IMR-90 (cell line): ENCODE measurements around the gene FSTL5. TPM values are rescaled to one million over a fixed set of nuclear protein-coding genes. Genes with fewer than 3 reads are reported as not detected.

ENCODE experiments used
- ATAC-seq: fragments of 200-7000 bp; cut with Tn5 transposase; 2 replicates; pipeline ENCODE4 v1.9.1; 2020; ENCODE audit warnings: low read depth, mild to moderate bottlenecking, moderate library complexity
- BruUV-seq: library from RNA; stranded (reverse); fragments of 400-500 nt; replicated peaks from 2 replicates; lab custom pipeline; 2021; lab: Mats Ljungman, UMichigan
- CTCF ChIA-PET: fragments of 300-600 bp; formaldehyde crosslinking; extraction: SDS; loops from one replicate; lab custom pipeline; 2021; ENCODE audit warnings: antibody characterized with exemption; lab: Yijun Ruan, JAX
- POLR2A ChIA-PET: fragments of 300-600 bp; sonication (Branson Sonifier 250); formaldehyde crosslinking; loops from one replicate; lab custom pipeline; 2022; ENCODE audit warnings: antibody characterized with exemption; ENCODE audit not compliant: unreplicated experiment; lab: Charles Lee
- DNase-seq: peaks from one replicate; pipeline ENCODE4 v3.0.0; 2013
- H2AFZ ChIP-seq: replicated peaks from 2 replicates; pipeline ENCODE3; 2013; ENCODE audit warnings: low read length, mild to moderate bottlenecking; ENCODE audit not compliant: poor library complexity
- H2AK5ac ChIP-seq: 2 replicates; pipeline ENCODE4 v1.6.1; 2013; ENCODE audit warnings: low read depth, low read length, inconsistent platforms
- H2AK9ac ChIP-seq: replicated peaks from 2 replicates; pipeline ENCODE3; 2013; ENCODE audit warnings: mild to moderate bottlenecking, low read depth, low read length, moderate library complexity; ENCODE audit not compliant: poor library complexity
- H2BK120ac ChIP-seq: 2 replicates; pipeline ENCODE4 v1.6.1; 2013; ENCODE audit warnings: low read depth, low read length, inconsistent platforms
- H2BK15ac ChIP-seq: 3 replicates; pipeline ENCODE4 v1.6.1; 2013; ENCODE audit warnings: low read depth, low read length, inconsistent platforms
- H2BK20ac ChIP-seq: 2 replicates; pipeline ENCODE4 v1.6.1; 2013; ENCODE audit warnings: low read depth, mild to moderate bottlenecking, inconsistent platforms, low read length, moderate library complexity
- H2BK5ac ChIP-seq: 2 replicates; pipeline ENCODE4 v1.6.1; 2013; ENCODE audit warnings: mild to moderate bottlenecking, low read depth, low read length, inconsistent platforms; ENCODE audit not compliant: poor library complexity, severe bottlenecking
- H3K14ac ChIP-seq: replicated peaks from 2 replicates; pipeline ENCODE4 v1.6.1; 2013; ENCODE audit warnings: low read depth, low read length, inconsistent platforms
- H3K18ac ChIP-seq: 2 replicates; pipeline ENCODE4 v1.6.1; 2013; ENCODE audit warnings: low read depth, low read length, control low read depth
- H3K23ac ChIP-seq: 2 replicates; pipeline ENCODE4 v1.6.1; 2013; ENCODE audit warnings: low read depth, low read length, inconsistent platforms
- H3K27ac ChIP-seq: 2 replicates; pipeline ENCODE4 v1.5.1; 2013; ENCODE audit warnings: mild to moderate bottlenecking, control low read depth, low read length; ENCODE audit not compliant: insufficient read depth
- H3K27me3 ChIP-seq: 2 replicates; pipeline ENCODE4 v1.6.1; 2013; ENCODE audit warnings: low read length; ENCODE audit not compliant: control insufficient read depth, insufficient read depth
- H3K36me3 ChIP-seq: 2 replicates; pipeline ENCODE4 v1.6.1; 2013; ENCODE audit warnings: low read length, mixed read lengths; ENCODE audit not compliant: control insufficient read depth, insufficient read depth
- H3K4ac ChIP-seq: 2 replicates; pipeline ENCODE4 v1.6.1; 2013; ENCODE audit warnings: low read depth, low read length, inconsistent platforms
- H3K4me1 ChIP-seq: 2 replicates; pipeline ENCODE4 v1.6.1; 2013; ENCODE audit warnings: low read length, mixed read lengths; ENCODE audit not compliant: control insufficient read depth, insufficient read depth
- H3K4me2 ChIP-seq: 2 replicates; pipeline ENCODE4 v1.6.1; 2013; ENCODE audit warnings: low read depth, mild to moderate bottlenecking, control low read depth, low read length, moderate library complexity
- H3K4me3 ChIP-seq: 2 replicates; pipeline ENCODE4 v1.5.1; 2013; ENCODE audit warnings: low read depth, mild to moderate bottlenecking, control low read depth, low read length, moderate library complexity; ENCODE audit not compliant: insufficient read depth
- H3K56ac ChIP-seq: 2 replicates; pipeline ENCODE4 v1.6.1; 2013; ENCODE audit warnings: low read length, inconsistent platforms; ENCODE audit not compliant: insufficient read depth; ENCODE audit errors: extremely low read depth
- H3K79me1 ChIP-seq, 2 experiments: 2 replicates each; pipeline ENCODE4 v1.6.1; 2013; ENCODE audit warnings: low read length in 2 of 2, inconsistent platforms in 1 of 2, low read depth in 1 of 2
- H3K9ac ChIP-seq: 2 replicates; pipeline ENCODE4 v1.6.1; 2013; ENCODE audit warnings: low read depth, low read length, control low read depth
- H3K9me1 ChIP-seq: 2 replicates; pipeline ENCODE4 v1.6.1; 2013; ENCODE audit warnings: low read length, inconsistent platforms; ENCODE audit not compliant: insufficient read depth
- H3K9me3 ChIP-seq: 2 replicates; pipeline ENCODE4 v1.6.1; 2013; ENCODE audit warnings: low read length; ENCODE audit not compliant: control insufficient read depth, insufficient read depth
- H4K20me1 ChIP-seq: 2 replicates; pipeline ENCODE4 v1.6.1; 2013; ENCODE audit warnings: low read length, inconsistent platforms; ENCODE audit not compliant: insufficient read depth
- H4K5ac ChIP-seq: 2 replicates; pipeline ENCODE4 v1.6.1; 2013; ENCODE audit warnings: mild to moderate bottlenecking, low read depth, low read length, control low read depth
- H4K8ac ChIP-seq, 2 experiments: 2 replicates each; pipeline ENCODE4 v1.6.1; 2013; ENCODE audit warnings: low read depth in 2 of 2, low read length in 2 of 2, control low read depth in 1 of 2, inconsistent platforms in 1 of 2
- H4K91ac ChIP-seq: 2 replicates; pipeline ENCODE4 v1.6.1; 2013; ENCODE audit warnings: low read depth, low read length, inconsistent platforms; ENCODE audit not compliant: insufficient read depth
- CEBPB ChIP-seq: IDR thresholded peaks from 2 replicates; pipeline ENCODE4 v1.6.1; 2012; ENCODE audit warnings: low read depth, low read length, improper control_type of control experiment
- CHD1 ChIP-seq: IDR thresholded peaks from 2 replicates; pipeline ENCODE4 v1.6.1; 2012; ENCODE audit warnings: low read depth, low read length, improper control_type of control experiment
- CTCF ChIP-seq: conservative IDR thresholded peaks from 2 replicates; pipeline ENCODE4 v1.5.1; 2012; ENCODE audit warnings: mild to moderate bottlenecking, low read depth, low read length, improper control_type of control experiment
- ELK1 ChIP-seq: fragments of 150-350 bp; IDR thresholded peaks from 2 replicates; pipeline ENCODE4 v1.6.1; 2016; ENCODE audit warnings: low read depth, mild to moderate bottlenecking, low read length, moderate library complexity, borderline replicate concordance
- FOS ChIP-seq: fragments of 150-350 bp; IDR thresholded peaks from 2 replicates; pipeline ENCODE4 v1.6.1; 2016; ENCODE audit warnings: low read depth, low read length
- MAFK ChIP-seq: IDR thresholded peaks from 2 replicates; pipeline ENCODE4 v1.6.1; 2012; ENCODE audit warnings: low read depth, low read length, improper control_type of control experiment
- MAZ ChIP-seq: IDR thresholded peaks from 2 replicates; pipeline ENCODE4 v1.6.1; 2012; ENCODE audit warnings: low read depth, mild to moderate bottlenecking, low read length, improper control_type of control experiment, moderate library complexity, borderline replicate concordance
- MXI1 ChIP-seq: IDR thresholded peaks from 2 replicates; pipeline ENCODE4 v1.6.1; 2012; ENCODE audit warnings: low read depth, mild to moderate bottlenecking, low read length, moderate library complexity, borderline replicate concordance
- NFE2L2 ChIP-seq: fragments of 150-350 bp; IDR thresholded peaks from 2 replicates; pipeline ENCODE4 v1.6.1; 2016; ENCODE audit warnings: low read depth, mild to moderate bottlenecking, low read length
- POLR2A ChIP-seq: IDR thresholded peaks from 2 replicates; pipeline ENCODE4 v1.6.1; 2012; ENCODE audit warnings: mild to moderate bottlenecking, low read depth, low read length
- RCOR1 ChIP-seq: IDR thresholded peaks from 2 replicates; pipeline ENCODE4 v1.6.1; 2012; ENCODE audit warnings: mild to moderate bottlenecking, low read length, improper control_type of control experiment; ENCODE audit not compliant: insufficient replicate concordance
- RFX5 ChIP-seq: IDR thresholded peaks from 2 replicates; pipeline ENCODE4 v1.8.0; 2012; ENCODE audit warnings: low read depth, mild to moderate bottlenecking, low read length, moderate library complexity
- SMC3 ChIP-seq: fragments of 150-350 bp; IDR thresholded peaks from 2 replicates; pipeline ENCODE4 v1.6.1; 2016; ENCODE audit warnings: low read depth, mild to moderate bottlenecking, antibody characterized with exemption, low read length, moderate library complexity
- WGBS, 2 experiments: methylation state at CpG; one replicate each; pipeline versions ENCODE4 v1.1.5 to v1.1.7; 2013; ENCODE audit warnings: missing lambda C conversion rate in 2 of 2; ENCODE audit not compliant: insufficient read length in 1 of 2; ENCODE audit errors: extremely low coverage in 2 of 2; 5-methylcytosine and 5-hydroxymethylcytosine counted together
- dilution Hi-C: fragments of 300-500 bp; cut with HindIII; formaldehyde crosslinking; loops from one replicate; pipeline ENCODE4 v1.14.3; 2018; ENCODE audit warnings: low sequenced_read_pairs; ENCODE audit not compliant: unreplicated experiment
- in situ Hi-C: fragments of 300-500 bp; cut with MboI; formaldehyde crosslinking; loops from 3 replicates; pipeline ENCODE4 v1.14.3; 2019; ENCODE audit warnings: low sequenced_read_pairs, inconsistent platforms, mixed read lengths
- intact Hi-C: fragments of 100-400 bp; cut with micrococcal nuclease; formaldehyde crosslinking; loops from 2 replicates; pipeline ENCODE4 v1.10.0; 2022
- polyA plus RNA-seq, 3 experiments: library from polyadenylated mRNA; depleted of rRNA; stranded (reverse); fragments of >200 nt; gene quantifications; 2 replicates each; pipeline ENCODE4 v1.2.3, GENCODE V29; 2012; ENCODE audit warnings: low replicate concordance in 1 of 3
- total RNA-seq: library from RNA; depleted of rRNA; stranded (reverse); fragments of >200 nt; gene quantifications from 2 replicates; pipeline ENCODE4 v1.2.3, GENCODE V29; 2012

FSTL5 gene
- total and polyA plus RNA-seq, 2 of the 4 experiments (the other 2 are of a cell fraction), result under 0.01 TPM; not detected in 1

GRCh38 chr4:161856711-161857326, 307.0 kb downstream of the FSTL5 start:
- H3K23ac ChIP-seq, result no peak overlapping the region
- H3K27ac ChIP-seq, result no peak overlapping the region
- ChIA-PET CTCF (no interaction called here), POLR2A (no interaction called here)
- no peak for ATAC-seq
- no peak for DNase-seq
- no peak overlapping the region for H3K18ac ChIP-seq
- no peak overlapping the region for H3K4ac ChIP-seq
- no peak overlapping the region for H2AFZ ChIP-seq
- H4K8ac ChIP-seq, result no peak overlapping the region
- H2BK15ac ChIP-seq, result no peak overlapping the region
- no peak overlapping the region for H2AK5ac ChIP-seq
- TF ChIP-seq CHD1 (no peak), RCOR1 (no peak), ELK1 (no peak), CTCF (no peak), RFX5 (no peak), MAZ (no peak), POLR2A (no peak), MXI1 (no peak), MAFK (no peak), NFE2L2 (no peak), CEBPB (no peak), SMC3 (no peak), FOS (no peak)
- H2AK9ac ChIP-seq, result no peak overlapping the region
- no peaks in the 10 kb centered on the region for H3K4me1 ChIP-seq
- H2BK120ac ChIP-seq, result no peak overlapping the region
- intact Hi-C loops, result no loop called here
- no peak overlapping the region for H3K4me3 ChIP-seq
- H3K14ac ChIP-seq, result no peak overlapping the region
- no peaks in the 10 kb centered on the region for H3K27me3 ChIP-seq
- no peaks in the 10 kb centered on the region for H3K9me1 ChIP-seq
- H3K56ac ChIP-seq, result no peak overlapping the region
- H4K91ac ChIP-seq, result no peak overlapping the region
- no CpG with 5 or more reads among the region's 1 CpG for WGBS, 2 experiments
- no peak overlapping the region for H3K9ac ChIP-seq
- no peaks in the 10 kb centered on the region for H3K79me1 ChIP-seq
- dilution Hi-C loops, result no loop called here
- in situ Hi-C loops, result no loop called here
- H2BK20ac ChIP-seq, result no peak overlapping the region
- H3K9me3 ChIP-seq, result no peaks in the 10 kb centered on the region
- H3K36me3 ChIP-seq, result no peaks in the 10 kb centered on the region
- BruUV-seq, result no TSS peak
- H3K4me2 ChIP-seq, result no peak overlapping the region
- H4K5ac ChIP-seq, result no peak overlapping the region
- no peaks in the 10 kb centered on the region for H4K20me1 ChIP-seq
- H2BK5ac ChIP-seq, result no peak overlapping the region
